GM18508 (cell line): ENCODE measurements around the gene CHD6.
"Not testable (repeated sequence)": the region's sequence is repeated elsewhere in the genome, so short reads cannot be mapped to it uniquely, and the experiment has no call there.

Experiments
- ATAC-seq: cut with Tn5 transposase; IDR thresholded peaks from one replicate; pipeline ENCODE4 v1.9.1; 2021; ENCODE audit warnings: moderate number of reproducible peaks; ENCODE audit not compliant: insufficient read depth, unreplicated experiment

Gene CHD6

DNA sequence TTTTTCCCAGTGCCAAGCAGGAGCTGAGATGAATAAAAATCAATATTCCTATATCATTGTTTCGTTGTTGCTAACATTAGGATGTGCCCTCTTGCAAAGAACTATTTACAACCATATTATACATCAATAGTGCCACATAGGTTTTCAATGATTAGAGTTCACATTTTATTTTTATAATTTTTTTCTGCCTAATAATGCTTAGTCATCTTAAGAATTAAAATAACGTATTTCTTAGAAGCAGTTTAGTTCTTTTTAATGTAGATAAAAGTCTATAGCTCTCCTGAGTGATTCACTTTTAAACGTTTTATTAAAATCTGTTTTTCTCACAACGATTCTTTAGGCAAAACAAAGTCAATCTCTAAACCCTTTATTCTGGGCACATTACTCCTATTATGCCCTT lies 71.6 kb downstream of the CHD6 start:
- ATAC-seq, result no peak

DNA sequence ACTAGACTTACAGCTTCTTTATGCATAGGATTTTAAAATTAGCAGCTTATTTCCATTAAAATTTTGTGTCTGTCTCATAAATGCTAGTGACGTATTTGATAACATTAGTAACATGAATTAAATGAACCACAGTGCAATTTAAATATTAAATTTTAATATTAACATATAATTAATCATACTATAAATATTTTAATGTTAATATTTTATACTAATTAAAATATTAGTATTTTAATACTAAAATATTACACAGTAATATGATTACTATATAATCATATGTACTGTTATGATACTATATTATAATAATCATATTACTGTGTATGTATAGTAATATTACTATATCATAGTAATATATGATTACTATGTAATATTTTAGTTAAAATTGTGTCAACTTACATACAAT lies 73.7 kb downstream of the CHD6 start:
- ATAC-seq, result no peak

DNA sequence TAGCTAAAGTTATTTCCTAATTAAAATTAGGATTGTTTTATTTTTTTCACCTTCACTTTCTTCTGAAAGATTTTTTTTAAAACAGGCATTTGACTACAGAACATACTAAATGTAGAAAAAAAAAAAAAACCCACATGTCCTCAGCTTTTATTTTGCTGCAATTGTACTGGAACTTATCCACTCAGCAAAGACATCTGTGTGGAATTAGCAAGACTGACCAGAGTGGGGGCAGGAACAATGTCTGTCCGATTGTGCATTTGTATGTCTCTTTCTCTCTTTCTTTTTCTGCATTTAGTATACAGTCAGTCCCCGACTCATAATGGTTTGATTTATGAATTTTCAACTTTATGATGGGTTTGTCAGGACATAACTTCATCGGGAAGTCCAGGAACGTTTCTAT lies 77.3 kb downstream of the CHD6 start:
- ATAC-seq, result no peak

DNA sequence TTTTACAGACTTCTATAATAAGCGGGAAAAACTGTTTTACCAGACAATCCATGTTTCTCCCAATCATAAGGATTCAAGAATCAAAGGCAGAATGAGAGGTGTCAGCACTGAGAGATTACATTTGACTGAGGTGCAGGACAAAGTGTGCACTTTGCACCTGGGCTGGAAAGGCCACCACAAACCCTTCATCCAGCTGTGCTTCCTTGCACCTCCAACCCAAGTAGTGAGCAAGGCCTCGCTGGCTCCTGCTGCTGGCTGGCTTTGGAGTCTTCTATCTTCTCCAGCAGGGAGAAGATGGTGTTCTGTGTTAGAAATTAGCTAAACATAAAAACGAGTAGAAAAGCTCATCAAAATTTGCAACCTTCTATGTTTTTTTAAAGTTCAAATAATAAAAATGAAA lies 77.7 kb downstream of the CHD6 start:
- ATAC-seq, result no peak

DNA sequence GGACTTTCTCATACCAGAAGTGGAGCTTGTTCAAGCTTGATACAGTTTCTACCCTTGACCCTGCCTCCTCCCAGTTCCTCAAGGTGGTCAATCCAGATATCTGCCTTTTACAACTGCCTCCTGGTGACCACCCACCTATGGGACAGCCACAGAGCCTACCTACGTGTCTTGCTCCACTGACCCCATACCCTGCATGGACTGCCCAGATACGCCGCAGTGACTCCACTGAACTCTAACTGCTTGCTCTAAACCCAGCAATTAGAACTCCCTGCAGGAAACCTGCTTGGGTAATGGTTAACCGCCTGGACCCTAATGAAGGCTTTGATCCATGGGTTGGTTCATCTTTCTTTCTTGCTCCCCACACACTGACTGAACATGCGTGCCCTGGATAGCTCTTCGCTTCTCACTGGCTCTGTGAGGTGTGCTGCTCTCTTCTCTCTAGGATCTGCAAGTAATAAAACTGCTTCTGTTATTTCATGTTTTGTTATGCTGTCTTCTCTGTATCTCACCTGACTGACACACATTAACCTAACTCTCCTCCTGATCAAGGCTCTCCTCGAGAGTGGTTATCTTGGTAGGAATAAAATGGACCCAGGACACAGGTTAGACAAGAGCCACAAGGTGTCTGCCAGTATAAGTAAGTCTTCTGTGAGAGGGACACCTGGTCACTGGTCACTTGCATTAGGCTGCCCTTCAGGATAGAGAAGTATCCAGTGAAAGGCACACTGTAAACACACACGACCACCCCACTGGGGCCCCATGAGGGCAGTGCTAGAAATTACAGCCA lies 79.2 kb downstream of the CHD6 start:
- no peak for ATAC-seq

DNA sequence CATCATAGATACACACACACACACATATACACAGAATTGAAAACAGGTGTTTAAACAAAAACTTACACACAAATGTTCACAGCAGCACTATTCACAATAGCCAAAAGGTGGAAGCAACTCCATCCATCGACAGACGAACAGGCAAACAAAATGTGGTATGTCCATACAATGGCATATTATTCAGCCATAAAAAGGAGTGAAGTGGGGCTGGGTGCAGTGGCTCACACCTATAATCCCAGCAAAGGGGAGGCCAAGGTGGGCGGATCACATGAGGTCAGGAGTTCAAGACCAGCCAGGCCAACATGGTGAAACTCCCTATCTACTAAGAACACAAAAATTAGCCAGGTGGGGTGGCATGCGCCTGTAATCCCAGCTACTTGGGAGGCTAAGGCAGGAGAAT lies 80.3 kb downstream of the CHD6 start:
- ATAC-seq, result no peak

DNA sequence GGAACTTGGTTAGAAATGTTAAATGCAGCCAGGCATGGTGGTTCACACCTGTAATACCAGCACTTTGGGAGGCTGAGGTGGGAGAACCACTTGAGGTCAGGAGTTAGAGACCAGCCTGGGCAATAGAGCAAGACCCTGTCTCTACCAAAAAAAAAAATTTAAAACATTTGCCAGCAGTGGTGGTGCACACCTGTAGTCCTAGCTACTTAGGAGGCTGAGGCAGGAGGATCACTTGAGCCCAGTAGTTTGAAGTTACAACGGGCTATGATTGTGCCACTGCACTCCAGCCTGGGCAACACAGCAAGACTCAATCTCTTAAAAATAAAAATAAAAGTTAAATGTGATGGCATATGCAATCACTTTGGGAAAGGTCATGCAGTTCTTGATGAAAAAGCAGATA lies 82.6 kb downstream of the CHD6 start:
- ATAC-seq, result not testable (repeated sequence)

DNA sequence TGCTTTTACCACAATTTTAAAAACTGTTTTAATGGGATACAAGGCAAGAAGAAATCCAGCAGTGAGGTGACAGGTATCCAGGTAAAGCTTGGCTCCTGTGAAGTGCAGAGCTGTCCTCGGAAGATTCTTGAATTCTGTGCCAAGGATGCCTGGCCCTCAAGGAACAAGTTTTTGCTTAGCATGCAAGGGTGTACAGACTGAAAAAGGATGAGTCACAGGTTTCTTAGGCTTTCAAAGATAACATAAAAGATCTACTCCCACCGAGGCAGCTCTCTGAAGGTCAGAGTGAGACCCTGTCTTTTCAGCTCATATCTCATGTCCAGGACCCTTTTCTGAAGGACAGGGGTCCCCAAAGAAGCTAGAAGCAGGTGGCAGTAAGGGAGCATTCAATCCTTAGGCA lies 83.3 kb downstream of the CHD6 start:
- ATAC-seq, result no peak

DNA sequence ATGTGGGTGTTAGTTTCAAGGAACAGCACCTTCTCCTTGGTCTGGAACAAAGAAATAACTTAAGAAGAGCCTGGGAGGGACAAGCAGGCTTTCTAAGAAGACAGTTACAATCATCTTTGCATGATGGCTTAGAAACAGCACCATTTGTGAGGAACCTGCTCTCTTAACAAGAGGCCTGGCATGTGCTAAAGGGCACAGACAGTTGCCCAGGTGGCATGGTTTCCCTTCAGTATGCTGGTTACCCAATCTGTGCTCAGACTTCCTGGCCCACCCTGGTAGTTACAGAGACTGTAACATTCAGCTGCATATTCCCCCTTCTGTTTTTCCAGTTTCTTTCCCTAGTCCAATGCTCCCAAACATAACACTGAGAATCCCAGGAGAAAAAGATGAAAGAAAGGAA lies 84.0 kb downstream of the CHD6 start:
- no peak for ATAC-seq

DNA sequence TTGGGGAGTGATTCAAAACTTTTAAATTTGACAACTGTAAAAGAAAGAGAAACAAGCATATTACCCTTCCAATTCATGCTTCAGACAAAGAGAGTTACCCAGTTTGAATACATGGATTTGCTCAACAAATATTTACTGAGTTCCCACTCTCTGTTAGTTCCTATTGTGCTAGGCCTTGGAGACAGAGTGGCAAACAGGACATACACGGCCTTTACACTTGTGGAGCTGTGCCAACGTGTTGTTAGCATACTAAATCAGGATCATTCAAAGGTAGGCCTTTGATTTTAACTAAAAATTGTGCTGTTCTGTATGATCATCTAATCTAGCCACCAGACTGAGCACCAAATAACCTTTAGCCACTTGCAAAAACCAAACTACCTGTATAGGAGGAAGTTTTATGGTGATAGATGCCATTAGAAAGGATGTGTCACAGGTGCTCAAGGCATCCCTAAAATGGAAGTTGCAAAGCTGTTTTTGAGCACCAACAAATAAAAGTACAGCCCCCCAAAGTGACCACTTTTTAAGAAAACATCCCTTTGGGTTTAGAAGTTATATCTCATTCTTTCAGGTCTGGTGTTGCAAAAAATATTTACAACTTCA lies 84.5 kb downstream of the CHD6 start:
- ATAC-seq, result no peak

DNA sequence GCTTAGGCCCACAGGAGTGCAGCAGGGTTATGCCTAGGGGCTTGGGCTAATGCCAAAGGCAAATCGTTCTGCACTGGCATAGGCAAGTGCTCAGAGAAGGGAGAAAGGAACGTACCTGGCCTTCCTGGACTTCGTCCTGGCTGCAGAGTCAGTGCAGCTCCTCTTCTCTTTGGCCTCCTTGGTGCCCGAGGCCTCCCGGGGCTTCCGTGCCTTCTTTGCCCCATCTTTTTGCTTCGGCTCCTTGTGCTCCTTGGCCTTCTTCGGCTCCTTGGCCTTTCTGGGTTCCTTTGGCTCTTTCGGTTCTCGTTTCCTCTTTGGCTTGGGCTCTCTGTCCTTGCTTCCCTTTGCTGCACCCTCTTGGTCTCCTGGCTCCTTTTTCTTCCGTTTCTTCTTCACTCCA lies 85.2 kb downstream of the CHD6 start:
- no peak for ATAC-seq

DNA sequence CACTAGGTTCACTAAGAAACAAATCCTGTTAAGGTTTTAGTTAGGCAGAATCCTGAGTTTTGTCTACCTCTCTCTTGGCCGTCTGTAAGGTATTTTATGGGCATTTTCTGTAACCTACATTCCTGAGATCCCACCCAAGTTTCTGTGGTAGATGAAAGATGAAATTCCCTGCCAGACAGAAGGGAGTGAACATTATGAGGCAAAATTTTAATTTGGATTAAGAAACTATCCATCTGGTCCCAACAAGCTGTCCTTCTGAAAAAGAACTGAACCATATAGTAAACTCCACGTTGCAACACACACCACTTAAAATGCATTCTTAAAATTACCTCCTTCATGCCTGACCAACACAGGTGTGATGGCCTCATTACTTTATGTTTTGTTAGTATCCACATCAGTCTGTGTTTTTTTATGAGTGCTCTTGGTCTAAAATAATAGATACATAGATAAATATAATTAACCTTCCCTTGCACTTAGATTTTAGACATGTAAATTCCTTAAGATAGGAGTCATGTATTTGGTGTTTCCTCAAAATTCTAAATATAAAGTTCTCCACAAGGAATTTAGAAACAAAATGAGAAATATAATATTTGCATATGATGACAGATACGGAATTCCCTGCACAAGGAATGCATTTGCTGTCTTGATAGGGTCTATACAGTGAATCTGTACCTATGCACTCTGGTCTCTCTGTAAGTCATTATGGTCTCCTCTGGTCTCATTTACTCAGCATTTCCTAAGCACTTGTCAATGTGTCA lies 86.5 kb downstream of the CHD6 start:
- ATAC-seq, result no peak

DNA sequence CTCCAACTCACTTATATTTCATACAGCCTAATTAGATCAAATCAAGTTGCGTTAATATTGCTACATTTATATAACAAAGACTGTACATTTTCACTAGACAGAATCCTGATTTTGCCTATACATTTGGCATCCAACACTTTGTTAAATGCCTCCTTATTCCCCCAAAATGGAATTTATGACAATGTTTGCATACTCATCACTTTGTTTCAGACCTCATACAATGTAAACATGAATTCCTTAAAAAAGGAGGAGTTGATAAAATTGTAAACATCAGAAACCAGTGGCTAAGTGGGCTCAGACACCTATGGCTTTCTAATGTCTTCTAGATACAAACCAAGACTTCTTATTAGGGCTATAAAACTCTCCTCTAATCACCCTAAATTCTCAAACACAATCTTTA lies 87.3 kb downstream of the CHD6 start:
- ATAC-seq, result no peak

DNA sequence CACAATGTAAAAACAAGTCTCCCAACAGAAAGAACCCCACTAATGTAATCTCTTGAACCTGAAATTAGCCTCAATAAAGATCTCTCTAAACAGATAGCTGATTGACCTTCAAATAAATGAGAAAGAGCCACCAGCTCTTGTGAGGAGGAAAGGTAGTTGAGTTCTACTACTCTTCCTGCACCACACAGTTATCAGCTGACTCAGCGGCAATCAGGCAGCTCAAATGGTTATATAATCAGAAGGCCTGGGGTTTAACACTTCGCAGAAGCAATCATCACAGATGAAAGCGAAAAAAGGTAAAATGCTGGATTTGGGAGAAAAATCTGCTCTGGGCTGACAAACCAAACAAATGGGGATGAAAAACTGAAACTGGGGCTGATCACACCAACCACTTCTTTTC lies 91.8 kb downstream of the CHD6 start:
- no peak for ATAC-seq

DNA sequence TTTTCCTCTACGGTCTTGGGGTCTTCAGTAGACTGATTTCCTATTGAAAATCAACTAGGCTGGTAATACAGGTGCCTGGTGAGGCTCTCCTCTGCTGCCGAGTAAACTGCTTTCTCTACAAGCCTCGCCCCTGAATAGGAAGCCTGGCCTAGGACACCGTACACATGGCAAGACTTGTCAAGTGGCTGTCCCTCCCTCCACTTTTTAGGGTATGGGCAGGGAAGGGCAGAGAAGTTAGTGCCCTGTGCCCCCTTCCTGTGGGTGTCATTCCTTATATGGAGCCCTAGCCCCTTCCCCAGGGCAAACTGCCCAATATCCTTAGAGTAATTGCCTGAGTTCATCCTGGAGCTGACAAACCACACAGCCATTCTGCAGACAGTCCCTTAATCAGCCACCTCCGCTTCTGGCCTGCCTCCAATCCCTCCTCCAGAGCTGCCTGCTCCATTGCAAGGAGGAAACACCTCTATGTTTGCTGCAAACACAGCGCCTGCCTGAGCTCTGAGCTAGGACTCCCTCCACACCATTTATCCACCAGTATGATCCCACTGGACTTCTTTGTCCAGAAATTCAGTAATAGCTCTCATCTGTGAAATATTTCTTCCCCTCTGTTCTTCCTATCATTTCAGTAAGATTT lies 93.1 kb downstream of the CHD6 start:
- ATAC-seq, result no peak

DNA sequence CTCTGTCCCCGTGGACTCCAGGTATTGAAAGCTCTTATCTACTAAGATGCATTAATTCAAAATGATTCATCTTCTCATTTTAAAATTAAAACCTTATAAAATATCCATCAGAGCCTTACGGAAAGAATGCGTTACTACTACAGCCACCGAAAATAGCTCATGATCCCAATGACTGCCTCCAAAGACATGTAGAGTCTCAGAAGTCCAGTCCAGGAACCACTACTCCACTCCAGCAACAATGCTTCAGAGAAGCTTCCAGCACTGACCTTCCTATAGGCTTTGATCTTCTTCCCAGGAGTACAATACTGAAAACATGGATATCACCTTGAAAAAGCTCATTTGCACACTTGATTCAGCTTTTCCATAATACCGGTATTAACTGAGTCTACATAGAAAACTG lies 94.3 kb downstream of the CHD6 start:
- ATAC-seq, result no peak

DNA sequence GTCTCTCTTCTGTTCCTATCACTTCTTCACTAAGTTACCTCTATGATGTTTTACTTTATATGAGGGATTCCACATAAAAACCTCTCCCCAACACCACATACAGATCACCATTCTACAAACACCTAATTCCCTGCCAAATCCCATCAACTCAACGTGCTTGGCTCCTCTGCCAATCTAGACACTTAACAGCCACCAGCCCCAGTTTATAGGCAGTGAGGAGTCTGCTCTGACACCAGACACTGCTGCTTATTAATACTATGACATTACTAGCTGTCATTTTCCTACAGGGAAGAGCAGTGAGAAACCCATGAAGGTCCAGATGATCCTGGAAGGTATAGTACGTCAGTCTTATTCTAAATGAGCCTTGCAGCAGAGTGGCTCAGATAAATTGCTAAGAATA lies 104.3 kb downstream of the CHD6 start:
- ATAC-seq, result no peak

DNA sequence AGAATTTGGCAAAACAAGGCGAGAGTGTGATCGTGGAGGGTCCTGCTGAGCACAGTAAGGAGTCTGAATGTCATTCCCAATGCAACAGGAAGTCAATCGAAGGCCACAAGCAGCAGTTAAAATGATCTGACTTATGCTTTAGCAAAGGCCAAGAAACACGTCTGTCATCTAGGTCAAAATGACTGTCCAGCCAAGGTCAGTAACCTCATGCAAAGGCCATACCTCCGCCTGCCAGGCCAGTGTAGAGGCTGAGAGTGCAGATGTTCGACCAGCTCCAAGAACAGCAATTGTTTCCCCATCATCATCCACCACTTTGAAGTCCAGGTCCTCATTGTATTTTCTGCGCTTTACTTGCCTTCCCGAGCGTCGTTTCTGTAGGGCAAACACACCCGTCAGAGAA lies 105.6 kb downstream of the CHD6 start:
- no peak for ATAC-seq

DNA sequence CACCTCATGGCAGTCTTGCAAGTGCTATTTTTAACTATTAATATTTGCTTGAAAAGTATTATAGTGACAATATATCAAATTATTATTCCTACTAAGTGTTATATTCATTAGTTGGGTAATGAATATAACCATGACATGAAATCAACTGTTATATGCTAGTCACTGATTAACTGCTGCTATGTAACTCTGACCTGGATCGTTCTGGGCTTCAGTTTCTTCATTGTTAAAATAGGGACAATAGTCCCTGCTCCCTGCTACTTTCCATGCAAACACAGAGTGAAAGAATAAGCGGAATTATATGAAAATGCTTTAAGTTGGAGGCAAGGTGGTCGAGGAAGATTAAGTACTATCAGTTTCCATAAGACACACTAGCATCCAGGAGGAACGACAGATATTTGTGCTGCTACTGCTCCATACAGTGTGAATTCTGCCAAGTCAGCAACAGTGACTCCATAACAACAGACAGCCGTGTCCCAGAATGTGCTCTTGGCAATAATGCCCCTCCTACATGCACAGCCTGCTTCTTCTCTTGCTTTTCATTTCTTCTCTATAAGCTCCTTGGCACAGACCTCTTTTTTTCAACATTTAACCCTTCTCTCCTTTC lies 107.2 kb downstream of the CHD6 start:
- no peak for ATAC-seq

DNA sequence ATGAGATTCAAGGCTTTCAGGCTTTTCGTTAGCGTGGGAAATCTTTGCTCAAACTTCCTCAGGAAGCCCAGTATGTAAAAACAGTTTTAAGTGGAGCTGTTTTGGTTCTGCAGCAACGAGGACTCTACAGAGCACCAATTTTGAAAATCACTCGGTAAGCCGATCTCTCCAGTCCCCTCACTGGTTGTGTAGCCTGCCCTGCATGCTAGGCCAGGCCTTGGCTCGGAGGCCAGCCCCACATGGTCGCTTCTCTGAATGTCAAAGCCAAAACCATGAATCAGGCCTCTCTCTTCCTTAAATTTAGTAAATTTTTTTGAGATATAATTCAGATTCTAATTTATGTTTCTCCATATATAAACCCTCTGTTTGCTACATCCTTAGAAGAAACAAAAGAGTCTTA lies 108.0 kb downstream of the CHD6 start:
- no peak for ATAC-seq
